H9 (cell line): ENCODE measurements around the gene CEP85L. TPM values are rescaled to one million over a fixed set of nuclear protein-coding genes. Genes with fewer than 3 reads are reported as not detected.

Experiments used
- DNase-seq: peaks from one replicate; pipeline ENCODE4 v3.0.0-alpha.2; 2017
- H2AFZ ChIP-seq: one replicate; pipeline ENCODE4 v1.6.1; 2013; ENCODE audit warnings: mild to moderate bottlenecking, low read length, control low read depth, moderate library complexity
- H2AK5ac ChIP-seq: 2 replicates; pipeline ENCODE4 v1.6.1; 2013; ENCODE audit warnings: low read length, control low read depth, mixed read lengths; ENCODE audit not compliant: insufficient read length
- H2BK120ac ChIP-seq: one replicate; pipeline ENCODE4 v1.6.1; 2013; ENCODE audit warnings: low read depth, mild to moderate bottlenecking, low read length, control low read depth, inconsistent platforms; ENCODE audit not compliant: poor library complexity, severe bottlenecking
- H2BK12ac ChIP-seq: 2 replicates; pipeline ENCODE4 v1.6.1; 2013; ENCODE audit warnings: low read length, control low read depth, mixed read lengths, low read depth; ENCODE audit not compliant: insufficient read length
- H2BK15ac ChIP-seq: 2 replicates; pipeline ENCODE4 v1.6.1; 2013; ENCODE audit warnings: low read depth, low read length, control low read depth
- H2BK20ac ChIP-seq: one replicate; pipeline ENCODE4 v1.6.1; 2013; ENCODE audit warnings: low read depth, mild to moderate bottlenecking, low read length, control low read depth, inconsistent platforms; ENCODE audit not compliant: poor library complexity, severe bottlenecking
- H2BK5ac ChIP-seq: 2 replicates; pipeline ENCODE4 v1.6.1; 2013; ENCODE audit warnings: low read length, control low read depth, mixed read lengths; ENCODE audit not compliant: insufficient read length
- H3K14ac ChIP-seq: 2 replicates; pipeline ENCODE4 v1.6.1; 2013; ENCODE audit warnings: low read length, control low read depth; ENCODE audit not compliant: insufficient read depth
- H3K18ac ChIP-seq: 2 replicates; pipeline ENCODE4 v1.6.1; 2013; ENCODE audit warnings: low read depth, mild to moderate bottlenecking, mixed read lengths, low read length, control low read depth; ENCODE audit not compliant: insufficient read length
- H3K23ac ChIP-seq: 2 replicates; pipeline ENCODE4 v1.6.1; 2013; ENCODE audit warnings: low read length, control low read depth, mixed read lengths, low read depth; ENCODE audit not compliant: insufficient read length
- H3K23me2 ChIP-seq: 2 replicates; pipeline ENCODE4 v1.6.1; 2013; ENCODE audit warnings: low read depth, mild to moderate bottlenecking, mixed read lengths, low read length, control low read depth; ENCODE audit not compliant: insufficient read length, poor library complexity, severe bottlenecking
- H3K27ac ChIP-seq: 2 replicates; pipeline ENCODE4 v1.5.1; 2013; ENCODE audit warnings: low read length, control low read depth, mixed read lengths, low read depth; ENCODE audit not compliant: insufficient read length
- H3K27me3 ChIP-seq: 2 replicates; pipeline ENCODE4 v1.6.1; 2013; ENCODE audit warnings: low read length, control low read depth, inconsistent platforms; ENCODE audit not compliant: insufficient read depth
- H3K4ac ChIP-seq: 2 replicates; pipeline ENCODE4 v1.6.1; 2013; ENCODE audit warnings: low read depth, mild to moderate bottlenecking, control low read depth, inconsistent platforms, low read length, moderate library complexity
- H3K4me1 ChIP-seq: 2 replicates; pipeline ENCODE4 v1.6.1; 2013; ENCODE audit warnings: low read length, control low read depth, inconsistent platforms; ENCODE audit not compliant: insufficient read depth
- H3K4me2 ChIP-seq: 2 replicates; pipeline ENCODE4 v1.6.1; 2013; ENCODE audit warnings: low read length, control low read depth, mixed read lengths; ENCODE audit not compliant: insufficient read length, insufficient read depth
- H3K56ac ChIP-seq: 2 replicates; pipeline ENCODE4 v1.6.1; 2013; ENCODE audit warnings: low read depth, mild to moderate bottlenecking, mixed read lengths, low read length, control low read depth; ENCODE audit not compliant: insufficient read length
- H3K79me1 ChIP-seq: 2 replicates; pipeline ENCODE4 v1.6.1; 2013; ENCODE audit warnings: low read depth, mild to moderate bottlenecking, moderate library complexity, low read length, control low read depth, inconsistent platforms; ENCODE audit not compliant: insufficient read depth, poor library complexity, severe bottlenecking
- H3K79me2 ChIP-seq: 2 replicates; pipeline ENCODE4 v1.6.1; 2013; ENCODE audit warnings: low read length, control low read depth, inconsistent platforms; ENCODE audit not compliant: insufficient read depth
- H3K9ac ChIP-seq: 2 replicates; pipeline ENCODE4 v1.6.1; 2013; ENCODE audit warnings: low read length, control low read depth, mixed read lengths; ENCODE audit not compliant: insufficient read length; ENCODE audit errors: extremely low read depth
- H3K9me3 ChIP-seq: one replicate; pipeline ENCODE4 v1.6.1; 2013; ENCODE audit warnings: low read depth, low read length, inconsistent platforms; ENCODE audit not compliant: control insufficient read depth
- H3T11ph ChIP-seq: one replicate; pipeline ENCODE4 v1.6.1; 2013; ENCODE audit warnings: mild to moderate bottlenecking, low read length, control low read depth, inconsistent platforms
- H4K20me1 ChIP-seq: one replicate; pipeline ENCODE4 v1.6.1; 2013; ENCODE audit not compliant: control insufficient read depth, insufficient read length, insufficient read depth
- H4K5ac ChIP-seq: 2 replicates; pipeline ENCODE4 v1.6.1; 2013; ENCODE audit warnings: low read depth, mild to moderate bottlenecking, mixed read lengths, low read length, control low read depth; ENCODE audit not compliant: insufficient read length
- H4K8ac ChIP-seq: replicated peaks from 2 replicates; pipeline ENCODE4 v1.6.1; 2013; ENCODE audit warnings: low read length, control low read depth, mixed read lengths, low read depth; ENCODE audit not compliant: insufficient read length
- H4K91ac ChIP-seq: 2 replicates; pipeline ENCODE4 v1.6.1; 2013; ENCODE audit warnings: low read depth, mild to moderate bottlenecking, moderate library complexity, mixed read lengths, low read length, control low read depth; ENCODE audit not compliant: insufficient read length
- H3K27ac Mint-ChIP-seq, 3 experiments: 2 replicates in 2 of 3; 3 replicates in 1 of 3; pipeline ENCODE4 v1.8.0; 2020 to 2021; ENCODE audit warnings: mixed read lengths in 3 of 3, mild to moderate bottlenecking in 1 of 3, moderate library complexity in 1 of 3
- H3K27me3 Mint-ChIP-seq: 2 replicates; pipeline ENCODE4 v1.8.0; 2021; ENCODE audit warnings: low read depth, mild to moderate bottlenecking, moderate library complexity, mixed read lengths
- H3K36me3 Mint-ChIP-seq, 3 experiments: 2 replicates in 2 of 3; 3 replicates in 1 of 3; pipeline ENCODE4 v1.8.0; 2020 to 2021; ENCODE audit warnings: low read depth in 3 of 3, mixed read lengths in 3 of 3; ENCODE audit not compliant: insufficient read depth in 1 of 3
- H3K4me1 Mint-ChIP-seq, 2 experiments: 2 replicates each; pipeline ENCODE4 v1.8.0; 2020; ENCODE audit warnings: mixed read lengths in 2 of 2
- H3K4me3 Mint-ChIP-seq, 2 experiments: 2 replicates in 1 of 2; 3 replicates in 1 of 2; pipeline ENCODE4 v1.8.0; 2020 to 2021; ENCODE audit warnings: mild to moderate bottlenecking in 2 of 2, mixed read lengths in 2 of 2, moderate library complexity in 1 of 2
- H3K9me3 Mint-ChIP-seq, 2 experiments: 2 replicates in 1 of 2; 3 replicates in 1 of 2; pipeline ENCODE4 v1.8.0; 2020; ENCODE audit warnings: mild to moderate bottlenecking in 2 of 2, mixed read lengths in 2 of 2, moderate library complexity in 1 of 2
- WGBS: extraction: QIAGEN DNeasy Blood & Tissue Kit; methylation state at CpG from one replicate; pipeline ENCODE4 v1.1.7; 2013; ENCODE audit warnings: missing lambda C conversion rate, low lambda C conversion rate, mixed read lengths; ENCODE audit not compliant: insufficient read length; ENCODE audit errors: extremely low coverage; 5-methylcytosine and 5-hydroxymethylcytosine counted together
- total RNA-seq: library from RNA; stranded (reverse); gene quantifications from 2 replicates; pipeline ENCODE4 v1.2.1, GENCODE V29; 2021
- TF ChIP-seq, protein P1 (sequence below): fragments of 200-600 bp; sonication (generic); conservative IDR thresholded peaks from 3 replicates; pipeline ENCODE4 v1.8.0; 2021; ENCODE audit warnings: antibody characterized with exemption, mild to moderate bottlenecking

The CEP85L gene
- total RNA-seq, 1 experiment from 2014 or later: 3.8 TPM

GRCh38 chr6:118500130-118501015 lies 151.0 kb downstream of the CEP85L start:
- Histone ChIP-seq H3K9ac (no peak overlapping the region), H2AFZ (no peak overlapping the region), H2AK5ac (no peak overlapping the region), H3K79me1 (no peaks in the 10 kb centered on the region), H4K8ac (no peak overlapping the region), H3K23ac (no peak overlapping the region), H3K56ac (no peak overlapping the region), H4K91ac (no peak overlapping the region), H2BK20ac (no peak overlapping the region), H4K5ac (no peak overlapping the region), H3K4me1 (no peaks in the 10 kb centered on the region), H3K79me2 (no peaks in the 10 kb centered on the region), H3K18ac (no peak overlapping the region), H2BK120ac (no peak overlapping the region), H2BK5ac (no peak overlapping the region), H3K27ac (no peak overlapping the region), H2BK12ac (no peak overlapping the region), H3T11ph (no peak overlapping the region), H3K27me3 (no peaks in the 10 kb centered on the region), H3K4ac (no peak overlapping the region), H3K9me3 (no peaks in the 10 kb centered on the region), H3K23me2 (no peaks in the 10 kb centered on the region), H2BK15ac (no peak overlapping the region), H3K4me2 (no peak overlapping the region), H3K14ac (no peak overlapping the region), H4K20me1 (no peaks in the 10 kb centered on the region)
- Mint-ChIP-seq H3K4me1 (no peaks in the 10 kb centered on the region), H3K27ac (no peak overlapping the region), H3K9me3 (peaks cover 9 to 11% of the 10 kb centered on the region in 2 experiments; a peak in 4 of 5 replicates), H3K27me3 (no peaks in the 10 kb centered on the region), H3K36me3 (peaks cover 8 to 13% (median 8%) of the 10 kb centered on the region in 3 experiments), H3K4me3 (no peak overlapping the region)
- WGBS: no CpG with 5 or more reads among the region's 10 CpGs
- TF ChIP-seq, protein P1, sequence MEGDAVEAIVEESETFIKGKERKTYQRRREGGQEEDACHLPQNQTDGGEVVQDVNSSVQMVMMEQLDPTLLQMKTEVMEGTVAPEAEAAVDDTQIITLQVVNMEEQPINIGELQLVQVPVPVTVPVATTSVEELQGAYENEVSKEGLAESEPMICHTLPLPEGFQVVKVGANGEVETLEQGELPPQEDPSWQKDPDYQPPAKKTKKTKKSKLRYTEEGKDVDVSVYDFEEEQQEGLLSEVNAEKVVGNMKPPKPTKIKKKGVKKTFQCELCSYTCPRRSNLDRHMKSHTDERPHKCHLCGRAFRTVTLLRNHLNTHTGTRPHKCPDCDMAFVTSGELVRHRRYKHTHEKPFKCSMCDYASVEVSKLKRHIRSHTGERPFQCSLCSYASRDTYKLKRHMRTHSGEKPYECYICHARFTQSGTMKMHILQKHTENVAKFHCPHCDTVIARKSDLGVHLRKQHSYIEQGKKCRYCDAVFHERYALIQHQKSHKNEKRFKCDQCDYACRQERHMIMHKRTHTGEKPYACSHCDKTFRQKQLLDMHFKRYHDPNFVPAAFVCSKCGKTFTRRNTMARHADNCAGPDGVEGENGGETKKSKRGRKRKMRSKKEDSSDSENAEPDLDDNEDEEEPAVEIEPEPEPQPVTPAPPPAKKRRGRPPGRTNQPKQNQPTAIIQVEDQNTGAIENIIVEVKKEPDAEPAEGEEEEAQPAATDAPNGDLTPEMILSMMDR: no peak
- no peak for DNase-seq
